Gastrocnemius medialis (tissue), 4 donors: Measurements from ENCODE around the gene HERPUD1.

Experiments used
- POLR2A ChIP-seq, 2 donors: fragments of 450-650 bp; IDR thresholded peaks; one replicate each; pipeline ENCODE4 v1.6.1; 2017; ENCODE audit warnings: antibody characterized with exemption in 2 of 2, mild to moderate bottlenecking in 2 of 2, moderate library complexity in 2 of 2
- TF ChIP-seq, protein P1 (sequence below), 5 experiments: fragments of 450-650 bp in 3 of 5; fragments of 200-600 bp in 2 of 5; sonication (generic) in 2 of 5; IDR thresholded peaks in 4 of 5; conservative IDR thresholded peaks in 1 of 5; 1 replicate in 4 of 5; 2 replicates in 1 of 5; pipeline ENCODE4 v1.5.1; 2016 to 2019; ENCODE audit warnings: antibody characterized with exemption in 5 of 5, mild to moderate bottlenecking in 3 of 5, moderate library complexity in 3 of 5

DNA sequence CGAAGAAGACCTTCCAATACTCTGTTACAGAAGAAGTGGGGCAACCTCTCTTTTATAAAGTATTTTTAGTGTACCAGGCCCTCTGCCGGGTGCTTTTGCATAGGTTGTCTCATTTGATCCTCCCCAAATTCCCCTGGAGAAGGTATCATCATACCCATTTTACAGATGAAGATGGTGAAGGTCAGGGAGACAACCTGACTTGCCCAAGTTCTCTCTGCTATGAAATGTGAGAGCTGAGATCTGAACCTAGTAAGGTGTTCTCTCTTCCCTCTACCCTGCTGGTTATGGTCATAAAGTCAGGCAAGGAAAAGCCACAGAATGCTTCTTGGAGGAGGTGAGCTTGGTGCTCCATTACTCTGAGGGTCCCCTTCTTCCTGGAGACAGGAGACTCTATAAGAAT is 28.1 kb upstream of the HERPUD1 start:
- TF ChIP-seq, protein P1, sequence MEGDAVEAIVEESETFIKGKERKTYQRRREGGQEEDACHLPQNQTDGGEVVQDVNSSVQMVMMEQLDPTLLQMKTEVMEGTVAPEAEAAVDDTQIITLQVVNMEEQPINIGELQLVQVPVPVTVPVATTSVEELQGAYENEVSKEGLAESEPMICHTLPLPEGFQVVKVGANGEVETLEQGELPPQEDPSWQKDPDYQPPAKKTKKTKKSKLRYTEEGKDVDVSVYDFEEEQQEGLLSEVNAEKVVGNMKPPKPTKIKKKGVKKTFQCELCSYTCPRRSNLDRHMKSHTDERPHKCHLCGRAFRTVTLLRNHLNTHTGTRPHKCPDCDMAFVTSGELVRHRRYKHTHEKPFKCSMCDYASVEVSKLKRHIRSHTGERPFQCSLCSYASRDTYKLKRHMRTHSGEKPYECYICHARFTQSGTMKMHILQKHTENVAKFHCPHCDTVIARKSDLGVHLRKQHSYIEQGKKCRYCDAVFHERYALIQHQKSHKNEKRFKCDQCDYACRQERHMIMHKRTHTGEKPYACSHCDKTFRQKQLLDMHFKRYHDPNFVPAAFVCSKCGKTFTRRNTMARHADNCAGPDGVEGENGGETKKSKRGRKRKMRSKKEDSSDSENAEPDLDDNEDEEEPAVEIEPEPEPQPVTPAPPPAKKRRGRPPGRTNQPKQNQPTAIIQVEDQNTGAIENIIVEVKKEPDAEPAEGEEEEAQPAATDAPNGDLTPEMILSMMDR (IDR thresholded peaks at IDR 0.05 in 4 of 5, conservative IDR thresholded peaks at IDR 0.05 in 1 of 5): no peak
- no peak for TF ChIP-seq POLR2A (IDR thresholded peaks at IDR 0.05)
